ENCODE measurements around the gene DNMT1. TPM values are rescaled to one million over a fixed set of nuclear protein-coding genes. Genes with fewer than 3 reads are reported as not detected.
A peak's percentile ranks its signal among the peaks of the same experiment; 100 is the strongest.

Gene DNMT1
- total RNA-seq, 6 experiments from 2014 or later = 12.6 to 37.3 (median 24.4) TPM

DNA sequence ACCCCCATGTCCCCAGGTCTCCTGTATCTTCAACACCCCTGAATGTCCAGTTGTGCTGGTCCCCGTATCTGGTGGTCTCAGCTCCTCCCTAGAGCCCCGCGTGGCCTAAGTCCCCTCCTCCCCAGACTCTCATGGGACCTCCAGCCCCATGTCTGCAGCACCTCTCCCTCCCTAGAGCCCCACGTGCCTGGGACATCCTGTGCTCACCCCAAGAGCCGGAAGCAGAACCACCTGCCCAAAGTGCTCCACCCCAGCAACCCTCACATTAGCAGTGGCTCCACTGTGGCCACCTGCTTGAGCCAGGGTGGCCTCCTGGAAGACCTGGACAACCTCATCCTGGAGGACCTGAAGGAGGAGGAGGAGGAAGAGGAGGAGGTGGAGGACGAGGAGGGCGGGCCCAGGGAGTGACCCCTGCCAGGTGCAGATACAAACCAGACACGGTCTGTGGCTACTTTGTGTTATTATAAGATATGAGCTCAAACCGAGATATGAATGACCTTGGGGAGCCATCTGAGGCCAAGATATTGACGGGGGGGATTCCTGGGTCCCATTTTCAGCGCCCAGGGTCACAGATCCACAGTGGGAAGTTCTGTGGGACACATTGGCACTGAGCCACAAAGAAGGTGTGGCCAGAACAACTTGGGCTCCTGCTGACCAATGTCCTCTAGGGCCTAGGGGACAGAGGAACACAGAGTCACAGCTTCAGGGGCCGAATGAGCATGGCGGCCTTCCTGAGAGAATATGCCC is 102.7 kb downstream of the DNMT1 start:
- no peak for ATAC-seq
- peak overlapping the region in 1 of 3 donors; percentile 56 for H3K27ac ChIP-seq
- no peak for DNase-seq
- H3K4me3 ChIP-seq = no peak overlapping the region
- no peaks in the 10 kb centered on the region for H3K9me3 ChIP-seq
- H3K36me3 ChIP-seq = peaks cover 5 to 24% (median 10%) of the 10 kb centered on the region in 4 donors
- TF ChIP-seq, protein P1, sequence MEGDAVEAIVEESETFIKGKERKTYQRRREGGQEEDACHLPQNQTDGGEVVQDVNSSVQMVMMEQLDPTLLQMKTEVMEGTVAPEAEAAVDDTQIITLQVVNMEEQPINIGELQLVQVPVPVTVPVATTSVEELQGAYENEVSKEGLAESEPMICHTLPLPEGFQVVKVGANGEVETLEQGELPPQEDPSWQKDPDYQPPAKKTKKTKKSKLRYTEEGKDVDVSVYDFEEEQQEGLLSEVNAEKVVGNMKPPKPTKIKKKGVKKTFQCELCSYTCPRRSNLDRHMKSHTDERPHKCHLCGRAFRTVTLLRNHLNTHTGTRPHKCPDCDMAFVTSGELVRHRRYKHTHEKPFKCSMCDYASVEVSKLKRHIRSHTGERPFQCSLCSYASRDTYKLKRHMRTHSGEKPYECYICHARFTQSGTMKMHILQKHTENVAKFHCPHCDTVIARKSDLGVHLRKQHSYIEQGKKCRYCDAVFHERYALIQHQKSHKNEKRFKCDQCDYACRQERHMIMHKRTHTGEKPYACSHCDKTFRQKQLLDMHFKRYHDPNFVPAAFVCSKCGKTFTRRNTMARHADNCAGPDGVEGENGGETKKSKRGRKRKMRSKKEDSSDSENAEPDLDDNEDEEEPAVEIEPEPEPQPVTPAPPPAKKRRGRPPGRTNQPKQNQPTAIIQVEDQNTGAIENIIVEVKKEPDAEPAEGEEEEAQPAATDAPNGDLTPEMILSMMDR (IDR thresholded peaks at IDR 0.05) = no peak
- no peak for TF ChIP-seq POLR2A (IDR thresholded peaks at IDR 0.05)
- intact Hi-C loops (cut with DNase I) = no loop called here
- H3K27me3 ChIP-seq = no peaks in the 10 kb centered on the region
- H3K4me1 ChIP-seq = peaks cover 0 to 57% (median 17%) of the 10 kb centered on the region in 4 donors
- WGBS (ENCODE audit: insufficient coverage, low coverage, low lambda C conversion rate, missing lambda C conversion rate) = 52% methylated on average over 8 of the region's 13 CpGs

GRCh38 chr19:10091370-10091687 is 103.4 kb downstream of the DNMT1 start:
- 89% methylated on average over 11 of the region's 17 CpGs for WGBS (ENCODE audit: insufficient coverage, low coverage, low lambda C conversion rate, missing lambda C conversion rate)
- Histone ChIP-seq H3K4me3 (peak overlapping the region in 1 of 3 donors; percentile 31), H3K36me3 (peaks cover 5 to 24% (median 10%) of the 10 kb centered on the region in 4 donors), H3K4me1 (peaks cover 0 to 52% (median 15%) of the 10 kb centered on the region in 4 donors), H3K27ac (peak overlapping the region; percentile 11 to 56 (median 53)), H3K27me3 (no peaks in the 10 kb centered on the region), H3K9me3 (no peaks in the 10 kb centered on the region)
- ATAC-seq (peak in 3 of 4 donors; percentile 0 to 1 (median 0)), DNase-seq (no peak)
- intact Hi-C loops (cut with DNase I) = no loop called here
- TF ChIP-seq, protein P1 (IDR thresholded peaks at IDR 0.05) = no peak
- TF ChIP-seq POLR2A (IDR thresholded peaks at IDR 0.05) = no peak

- Histone ChIP-seq H3K27ac (peak overlapping the region in 2 of 3 donors; percentile 53 to 65), H3K36me3 (peaks cover 5 to 24% (median 10%) of the 10 kb centered on the region in 4 donors), H3K4me1 (peaks cover 0 to 41% (median 12%) of the 10 kb centered on the region in 4 donors), H3K27me3 (no peaks in the 10 kb centered on the region), H3K4me3 (no peak overlapping the region), H3K9me3 (no peaks in the 10 kb centered on the region)
- TF ChIP-seq, protein P1 (IDR thresholded peaks at IDR 0.05) = no peak
- no peak for TF ChIP-seq POLR2A (IDR thresholded peaks at IDR 0.05)
- intact Hi-C loops (cut with DNase I) = no loop called here
- DNase-seq = no peak
- WGBS (ENCODE audit: insufficient coverage, low coverage, low lambda C conversion rate, missing lambda C conversion rate) = 37% methylated on average over 7 of the region's 15 CpGs
- ATAC-seq = peak in 3 of 4 donors; percentile 2 to 40 (median 3)
Observed at GRCh38 chr19:10089801-10090375, 104.9 kb downstream of the DNMT1 start.

GRCh38 chr19:10088949-10089554 is 105.7 kb downstream of the DNMT1 start:
- Histone ChIP-seq H3K4me3 (no peak overlapping the region), H3K4me1 (peaks cover 0 to 37% (median 9%) of the 10 kb centered on the region in 4 donors), H3K36me3 (peaks cover 5 to 24% (median 10%) of the 10 kb centered on the region in 4 donors), H3K27ac (no peak overlapping the region), H3K27me3 (no peaks in the 10 kb centered on the region), H3K9me3 (no peaks in the 10 kb centered on the region)
- 63% methylated on average over 1 of the region's 6 CpGs for WGBS (ENCODE audit: insufficient coverage, low coverage, low lambda C conversion rate, missing lambda C conversion rate)
- ATAC-seq = no peak
- no peak for DNase-seq
- TF ChIP-seq, protein P1 (IDR thresholded peaks at IDR 0.05) = no peak
- TF ChIP-seq POLR2A (IDR thresholded peaks at IDR 0.05) = no peak
- intact Hi-C loops (cut with DNase I) = no loop called here

Measured in right lobe of liver (tissue), 6 donors.